ENCODE data around the gene MICU1.

MICU1 gene

DNA sequence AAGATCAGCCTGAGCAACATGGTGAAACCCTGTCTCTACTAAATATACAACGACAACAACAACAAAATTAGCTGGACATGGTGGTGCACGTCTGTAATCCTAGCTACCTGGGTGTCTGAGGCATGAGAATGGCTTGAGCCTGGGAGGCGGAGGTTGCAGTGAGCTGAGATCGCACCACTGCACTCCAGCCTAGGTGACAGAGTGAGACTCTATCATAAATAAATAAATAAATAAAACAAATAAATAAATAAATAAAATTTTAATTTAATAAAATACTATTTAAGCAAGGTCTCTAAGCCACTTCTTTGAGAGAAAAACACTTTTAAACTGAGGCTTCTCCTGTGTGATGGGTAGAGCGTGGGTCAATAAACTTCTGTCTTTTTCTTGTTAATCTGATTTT lies 38.3 kb downstream of the MICU1 start:
- Histone ChIP-seq H3K4me3 (ENCODE audit: insufficient read depth, low read length, poor library complexity, severe bottlenecking) (no peak overlapping the region), H4K20me1 (ENCODE audit: low read depth, low read length) (no peaks in the 10 kb centered on the region), H3K36me3 (ENCODE audit: low read length) (no peaks in the 10 kb centered on the region), H3K9me2 (replicated peaks; ENCODE audit: insufficient read depth, low read length) (no peaks in the 10 kb centered on the region), H3K79me2 (ENCODE audit: insufficient read depth, low read length) (peaks cover 15% of the 10 kb centered on the region; the same call in 1 of the 2 replicates), H3K9me3 (ENCODE audit: insufficient read depth, low read length) (no peaks in the 10 kb centered on the region), H2AFZ (ENCODE audit: low read depth, low read length, severe bottlenecking) (no peak overlapping the region), H3K27ac (ENCODE audit: low read depth, low read length) (no peak overlapping the region), H3K4me2 (ENCODE audit: low read depth, low read length, poor library complexity, severe bottlenecking) (no peak overlapping the region), H3K9ac (ENCODE audit: low read length) (no peak overlapping the region), H3K27me3 (ENCODE audit: low read length) (no peaks in the 10 kb centered on the region), H3F3A (ENCODE audit: insufficient read depth) (no peaks in the 10 kb centered on the region)
- TF ChIP-seq, protein P1, sequence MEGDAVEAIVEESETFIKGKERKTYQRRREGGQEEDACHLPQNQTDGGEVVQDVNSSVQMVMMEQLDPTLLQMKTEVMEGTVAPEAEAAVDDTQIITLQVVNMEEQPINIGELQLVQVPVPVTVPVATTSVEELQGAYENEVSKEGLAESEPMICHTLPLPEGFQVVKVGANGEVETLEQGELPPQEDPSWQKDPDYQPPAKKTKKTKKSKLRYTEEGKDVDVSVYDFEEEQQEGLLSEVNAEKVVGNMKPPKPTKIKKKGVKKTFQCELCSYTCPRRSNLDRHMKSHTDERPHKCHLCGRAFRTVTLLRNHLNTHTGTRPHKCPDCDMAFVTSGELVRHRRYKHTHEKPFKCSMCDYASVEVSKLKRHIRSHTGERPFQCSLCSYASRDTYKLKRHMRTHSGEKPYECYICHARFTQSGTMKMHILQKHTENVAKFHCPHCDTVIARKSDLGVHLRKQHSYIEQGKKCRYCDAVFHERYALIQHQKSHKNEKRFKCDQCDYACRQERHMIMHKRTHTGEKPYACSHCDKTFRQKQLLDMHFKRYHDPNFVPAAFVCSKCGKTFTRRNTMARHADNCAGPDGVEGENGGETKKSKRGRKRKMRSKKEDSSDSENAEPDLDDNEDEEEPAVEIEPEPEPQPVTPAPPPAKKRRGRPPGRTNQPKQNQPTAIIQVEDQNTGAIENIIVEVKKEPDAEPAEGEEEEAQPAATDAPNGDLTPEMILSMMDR (IDR thresholded peaks at IDR 0.05; ENCODE audit: insufficient read depth, low read length, poor library complexity, severe bottlenecking) = no peak
- no peak for TF ChIP-seq EZH2phosphoT487 (conservative IDR thresholded peaks at IDR 0.05; ENCODE audit: low read length)

DNA sequence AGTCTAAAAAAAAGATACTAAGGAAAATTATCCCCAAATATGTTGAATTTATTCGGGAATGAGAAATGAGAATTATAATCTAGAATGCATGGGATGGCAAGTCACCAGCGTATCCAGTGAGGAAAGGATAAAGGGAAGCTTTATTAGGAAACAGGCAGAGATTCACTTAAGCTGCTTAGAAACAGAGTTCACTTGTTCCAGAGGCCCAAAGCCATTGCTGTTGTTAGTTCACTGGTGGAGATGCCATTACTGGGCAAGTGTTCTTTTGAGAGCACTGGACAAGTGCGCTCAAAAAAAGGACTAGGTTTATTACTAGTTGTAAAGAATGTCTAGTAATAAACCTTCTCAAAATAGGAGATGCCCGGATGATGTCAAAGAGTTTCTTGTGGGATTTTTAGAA lies 51.2 kb downstream of the MICU1 start:
- Histone ChIP-seq H3K79me2 (ENCODE audit: insufficient read depth, low read length) (no peaks in the 10 kb centered on the region), H3K4me3 (ENCODE audit: insufficient read depth, low read length, poor library complexity, severe bottlenecking) (no peak overlapping the region), H3K27me3 (ENCODE audit: low read length) (no peaks in the 10 kb centered on the region), H2AFZ (ENCODE audit: low read depth, low read length, severe bottlenecking) (no peak overlapping the region), H3F3A (ENCODE audit: insufficient read depth) (no peaks in the 10 kb centered on the region; the same call in 1 of the 2 replicates), H3K36me3 (ENCODE audit: low read length) (no peaks in the 10 kb centered on the region), H3K9me2 (replicated peaks; ENCODE audit: insufficient read depth, low read length) (no peaks in the 10 kb centered on the region), H3K9ac (ENCODE audit: low read length) (no peak overlapping the region), H3K9me3 (ENCODE audit: insufficient read depth, low read length) (no peaks in the 10 kb centered on the region), H4K20me1 (ENCODE audit: low read depth, low read length) (no peaks in the 10 kb centered on the region), H3K4me2 (ENCODE audit: low read depth, low read length, poor library complexity, severe bottlenecking) (no peak overlapping the region), H3K27ac (ENCODE audit: low read depth, low read length) (no peak overlapping the region)
- no peak for TF ChIP-seq EZH2phosphoT487 (conservative IDR thresholded peaks at IDR 0.05; ENCODE audit: low read length)
- TF ChIP-seq, protein P1 (IDR thresholded peaks at IDR 0.05; ENCODE audit: insufficient read depth, low read length, poor library complexity, severe bottlenecking) = no peak

DNA sequence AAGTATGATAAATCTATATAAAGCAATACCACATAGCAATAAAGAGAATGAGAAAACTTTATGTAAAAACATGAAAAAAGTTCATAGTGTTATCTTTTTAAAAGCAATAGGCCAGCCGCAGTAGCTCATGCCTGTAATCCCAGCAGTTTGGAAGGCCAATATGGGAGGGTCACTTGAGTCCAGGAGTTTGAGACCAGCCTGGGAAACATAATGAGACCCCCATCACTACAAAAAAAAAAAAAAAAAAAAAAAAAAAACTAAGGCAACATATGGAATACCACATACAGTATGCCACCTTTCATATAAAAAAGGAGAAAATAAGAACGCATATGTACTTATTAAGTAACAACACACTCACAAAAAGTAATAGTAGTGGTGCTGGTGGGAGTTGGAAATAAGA lies 52.8 kb downstream of the MICU1 start:
- Histone ChIP-seq H2AFZ (ENCODE audit: low read depth, low read length, severe bottlenecking) (no peak overlapping the region), H3K4me2 (ENCODE audit: low read depth, low read length, poor library complexity, severe bottlenecking) (no peak overlapping the region), H4K20me1 (ENCODE audit: low read depth, low read length) (no peaks in the 10 kb centered on the region), H3K9me3 (ENCODE audit: insufficient read depth, low read length) (no peaks in the 10 kb centered on the region), H3K27me3 (ENCODE audit: low read length) (no peaks in the 10 kb centered on the region), H3K9me2 (replicated peaks; ENCODE audit: insufficient read depth, low read length) (no peaks in the 10 kb centered on the region), H3K36me3 (ENCODE audit: low read length) (no peaks in the 10 kb centered on the region), H3F3A (ENCODE audit: insufficient read depth) (no peaks in the 10 kb centered on the region), H3K9ac (ENCODE audit: low read length) (no peak overlapping the region), H3K79me2 (ENCODE audit: insufficient read depth, low read length) (no peaks in the 10 kb centered on the region), H3K27ac (ENCODE audit: low read depth, low read length) (no peak overlapping the region), H3K4me3 (ENCODE audit: insufficient read depth, low read length, poor library complexity, severe bottlenecking) (no peak overlapping the region)
- no peak for TF ChIP-seq EZH2phosphoT487 (conservative IDR thresholded peaks at IDR 0.05; ENCODE audit: low read length)
- TF ChIP-seq, protein P1 (IDR thresholded peaks at IDR 0.05; ENCODE audit: insufficient read depth, low read length, poor library complexity, severe bottlenecking) = no peak

Data from SU-DHL-6 (cell line).